HEK293 (cell line): ENCODE results near the gene WSB2.

ENCODE experiments used
- CTCF ChIA-PET: fragments of 350-600 bp; formaldehyde crosslinking; extraction: SDS; loops from one replicate; lab custom pipeline; 2021; ENCODE audit warnings: antibody characterized with exemption; lab: Yijun Ruan, JAX
- POLR2A ChIA-PET: fragments of 300-600 bp; formaldehyde crosslinking; extraction: SDS; loops from one replicate; lab custom pipeline; 2020; ENCODE audit warnings: antibody characterized with exemption, inconsistent platforms; lab: Yijun Ruan, JAX
- H3K27ac ChIP-seq: fragments of 200-500 bp; sonication (Bioruptor generic); 2 replicates; pipeline ENCODE4 v1.5.1; 2014; ENCODE audit warnings: low read depth, low read length, control low read depth, inconsistent platforms; ENCODE audit errors: extremely low read depth
- H3K36me3 ChIP-seq, 2 experiments: fragments of 200-500 bp in 1 of 2; sonication (Bioruptor generic) in 1 of 2; 1 replicate in 1 of 2; 2 replicates in 1 of 2; pipeline ENCODE4 v1.5.1; 2014 to 2017; ENCODE audit warnings: inconsistent platforms in 2 of 2, low read length in 2 of 2; ENCODE audit not compliant: control insufficient read depth in 2 of 2, insufficient read depth in 1 of 2
- H3K4me1 ChIP-seq: fragments of 200-500 bp; sonication (Bioruptor generic); 2 replicates; pipeline ENCODE4 v1.5.1; 2014; ENCODE audit warnings: mild to moderate bottlenecking, low read length, inconsistent platforms; ENCODE audit not compliant: control insufficient read depth, insufficient read depth
- H3K4me3 ChIP-seq: 2 replicates; pipeline ENCODE4 v1.5.1; 2011; ENCODE audit warnings: low read depth, mild to moderate bottlenecking, control low read depth, low read length, moderate library complexity
- H3K9me3 ChIP-seq: fragments of 200-500 bp; sonication (Bioruptor generic); 2 replicates; pipeline ENCODE4 v1.5.1; 2014; ENCODE audit warnings: low read depth, low read length, inconsistent platforms; ENCODE audit not compliant: control insufficient read depth, insufficient read depth
- GLIS2 ChIP-seq: fragments of 450-650 bp; formaldehyde crosslinking; IDR thresholded peaks from 2 replicates; pipeline ENCODE4 v1.5.1; 2016; ENCODE audit warnings: missing biosample characterization, missing genetic modification characterization
- MYNN ChIP-seq: fragments of 450-650 bp; formaldehyde crosslinking; IDR thresholded peaks from 2 replicates; pipeline ENCODE4 v1.5.1; 2016; ENCODE audit warnings: missing biosample characterization, missing genetic modification characterization, borderline replicate concordance
- PATZ1 ChIP-seq: fragments of 450-650 bp; formaldehyde crosslinking; IDR thresholded peaks from 2 replicates; pipeline ENCODE4 v1.5.1; 2016; ENCODE audit warnings: missing biosample characterization, missing genetic modification characterization
- PRDM10 ChIP-seq: fragments of 450-650 bp; formaldehyde crosslinking; IDR thresholded peaks from 2 replicates; pipeline ENCODE4 v1.5.1; 2016; ENCODE audit warnings: missing biosample characterization, missing genetic modification characterization
- REST ChIP-seq: fragments of 450-650 bp; formaldehyde crosslinking; IDR thresholded peaks from 2 replicates; pipeline ENCODE4 v1.5.1; 2016; ENCODE audit warnings: missing biosample characterization, missing genetic modification characterization
- SCRT2 ChIP-seq: fragments of 450-650 bp; formaldehyde crosslinking; IDR thresholded peaks from 2 replicates; pipeline ENCODE4 v1.5.1; 2016; ENCODE audit warnings: missing biosample characterization, missing genetic modification characterization
- SP7 ChIP-seq: fragments of 450-650 bp; formaldehyde crosslinking; IDR thresholded peaks from 2 replicates; pipeline ENCODE4 v1.5.1; 2016; ENCODE audit warnings: missing biosample characterization, missing genetic modification characterization
- YY2 ChIP-seq: fragments of 450-650 bp; formaldehyde crosslinking; IDR thresholded peaks from 2 replicates; pipeline ENCODE4 v1.5.1; 2016; ENCODE audit warnings: missing biosample characterization, missing genetic modification characterization
- ZBTB7A ChIP-seq: fragments of 450-650 bp; formaldehyde crosslinking; IDR thresholded peaks from 2 replicates; pipeline ENCODE4 v1.5.1; 2016; ENCODE audit warnings: low read depth, missing biosample characterization, missing genetic modification characterization
- ZNF133 ChIP-seq: fragments of 450-650 bp; formaldehyde crosslinking; IDR thresholded peaks from 2 replicates; pipeline ENCODE4 v1.5.1; 2016; ENCODE audit warnings: missing biosample characterization, missing genetic modification characterization
- ZNF202 ChIP-seq: fragments of 450-650 bp; formaldehyde crosslinking; IDR thresholded peaks from 2 replicates; pipeline ENCODE4 v1.5.1; 2016; ENCODE audit warnings: missing biosample characterization, missing genetic modification characterization, borderline replicate concordance
- ZNF292 ChIP-seq: fragments of 450-650 bp; formaldehyde crosslinking; IDR thresholded peaks from 2 replicates; pipeline ENCODE4 v1.5.1; 2016; ENCODE audit warnings: low read depth, missing biosample characterization, missing genetic modification characterization, borderline replicate concordance
- ZNF354C ChIP-seq: fragments of 450-650 bp; formaldehyde crosslinking; IDR thresholded peaks from 2 replicates; pipeline ENCODE4 v1.5.1; 2016; ENCODE audit warnings: missing biosample characterization, missing genetic modification characterization, low read depth, borderline replicate concordance
- ZNF416 ChIP-seq: fragments of 450-650 bp; formaldehyde crosslinking; IDR thresholded peaks from 2 replicates; pipeline ENCODE4 v1.5.1; 2016; ENCODE audit warnings: missing biosample characterization, missing genetic modification characterization
- ZNF521 ChIP-seq: fragments of 450-650 bp; formaldehyde crosslinking; IDR thresholded peaks from 2 replicates; pipeline ENCODE4 v1.5.1; 2017; ENCODE audit warnings: missing biosample characterization, mild to moderate bottlenecking, missing genetic modification characterization
- ZNF530 ChIP-seq: fragments of 450-650 bp; formaldehyde crosslinking; IDR thresholded peaks from 2 replicates; pipeline ENCODE4 v1.5.1; 2016; ENCODE audit warnings: low read depth, missing biosample characterization, missing genetic modification characterization
- ZNF561 ChIP-seq: fragments of 450-650 bp; IDR thresholded peaks from 2 replicates; pipeline ENCODE4 v1.5.1; 2018; ENCODE audit warnings: missing biosample characterization, missing genetic modification characterization, borderline replicate concordance
- ZNF664 ChIP-seq: fragments of 450-650 bp; formaldehyde crosslinking; IDR thresholded peaks from 2 replicates; pipeline ENCODE4 v1.5.1; 2016; ENCODE audit warnings: missing biosample characterization, missing genetic modification characterization
- ZNF776 ChIP-seq: fragments of 450-650 bp; formaldehyde crosslinking; IDR thresholded peaks from 2 replicates; pipeline ENCODE4 v1.5.0; 2017; ENCODE audit warnings: missing biosample characterization, missing genetic modification characterization, borderline replicate concordance
- ZSCAN16 ChIP-seq: fragments of 450-650 bp; formaldehyde crosslinking; IDR thresholded peaks from 2 replicates; pipeline ENCODE4 v1.5.1; 2016; ENCODE audit warnings: missing biosample characterization, missing genetic modification characterization
- TF ChIP-seq, protein P1 (sequence below): fragments of 450-650 bp; formaldehyde crosslinking; IDR thresholded peaks from 2 replicates; pipeline ENCODE4 v1.5.1; 2017; ENCODE audit warnings: missing biosample characterization, missing genetic modification characterization
- TF ChIP-seq, protein P2 (sequence below): fragments of 450-650 bp; formaldehyde crosslinking; IDR thresholded peaks from 2 replicates; pipeline ENCODE4 v1.5.1; 2016; ENCODE audit warnings: missing biosample characterization, missing genetic modification characterization

WSB2 gene

DNA sequence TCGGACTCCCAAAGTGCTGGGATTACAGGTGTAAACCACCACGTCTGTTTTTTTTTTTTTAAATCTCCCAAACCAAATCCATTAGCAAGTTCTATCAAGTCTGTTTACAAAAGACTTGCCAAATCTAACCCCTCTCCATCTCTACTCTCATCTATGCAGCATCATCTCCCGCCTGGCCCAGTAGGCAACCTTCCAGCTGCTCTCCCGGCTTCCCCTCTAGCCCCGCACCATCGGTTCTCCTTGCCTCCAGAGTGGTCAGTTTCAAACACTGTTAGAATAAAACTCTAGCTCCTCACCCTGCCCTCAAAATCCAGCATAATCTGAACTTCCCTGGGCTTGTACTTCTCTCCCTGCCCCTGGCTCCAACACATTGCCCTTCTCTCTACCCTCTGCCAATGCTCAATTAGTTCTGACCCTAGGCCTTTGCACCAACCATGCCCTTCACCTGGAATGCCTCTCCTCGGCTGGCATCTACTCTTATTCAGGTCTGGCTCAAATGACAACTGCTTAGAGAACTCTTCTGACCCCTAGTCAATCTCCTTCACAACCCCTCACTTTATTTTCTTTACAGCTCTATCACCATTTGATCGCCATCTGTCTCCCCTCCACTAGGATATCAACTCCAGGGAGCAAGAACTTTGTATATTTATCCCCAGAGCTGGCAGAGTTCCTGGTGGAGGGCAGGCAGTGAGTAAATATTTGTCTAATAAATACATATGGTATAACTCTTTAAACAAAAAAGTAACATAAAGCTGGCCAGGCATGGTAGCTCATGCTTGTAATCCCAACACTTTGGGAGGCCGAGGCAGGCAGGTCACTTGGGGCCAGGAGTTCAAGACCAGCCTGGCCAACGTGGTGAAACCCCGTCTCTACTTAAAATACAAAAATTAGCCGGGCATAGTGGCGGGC, 4.9 kb downstream of the WSB2 start (continued):
- TF ChIP-seq REST (tag by site-specific recombination) (no peak), ZBTB7A (tag by site-specific recombination) (no peak), ZNF664 (no peak), ZNF354C (tag by site-specific recombination) (no peak)
- TF ChIP-seq, protein P1, sequence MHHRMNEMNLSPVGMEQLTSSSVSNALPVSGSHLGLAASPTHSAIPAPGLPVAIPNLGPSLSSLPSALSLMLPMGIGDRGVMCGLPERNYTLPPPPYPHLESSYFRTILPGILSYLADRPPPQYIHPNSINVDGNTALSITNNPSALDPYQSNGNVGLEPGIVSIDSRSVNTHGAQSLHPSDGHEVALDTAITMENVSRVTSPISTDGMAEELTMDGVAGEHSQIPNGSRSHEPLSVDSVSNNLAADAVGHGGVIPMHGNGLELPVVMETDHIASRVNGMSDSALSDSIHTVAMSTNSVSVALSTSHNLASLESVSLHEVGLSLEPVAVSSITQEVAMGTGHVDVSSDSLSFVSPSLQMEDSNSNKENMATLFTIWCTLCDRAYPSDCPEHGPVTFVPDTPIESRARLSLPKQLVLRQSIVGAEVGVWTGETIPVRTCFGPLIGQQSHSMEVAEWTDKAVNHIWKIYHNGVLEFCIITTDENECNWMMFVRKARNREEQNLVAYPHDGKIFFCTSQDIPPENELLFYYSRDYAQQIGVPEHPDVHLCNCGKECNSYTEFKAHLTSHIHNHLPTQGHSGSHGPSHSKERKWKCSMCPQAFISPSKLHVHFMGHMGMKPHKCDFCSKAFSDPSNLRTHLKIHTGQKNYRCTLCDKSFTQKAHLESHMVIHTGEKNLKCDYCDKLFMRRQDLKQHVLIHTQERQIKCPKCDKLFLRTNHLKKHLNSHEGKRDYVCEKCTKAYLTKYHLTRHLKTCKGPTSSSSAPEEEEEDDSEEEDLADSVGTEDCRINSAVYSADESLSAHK (tag by site-specific recombination), result no peak

- ChIA-PET CTCF (interaction anchor here (0.6 to 3.8 kb wide), 13 partner anchors 9 to 1100 kb away, joined by 3 to 44 read pairs (median 3); no protein-coding TSS in a partner anchor), POLR2A (no interaction called here)
- H3K4me1 ChIP-seq, result 0 out of 2 replicates have a peak, but pooled peaks cover 3% of the 10 kb centered on the region
- peaks cover 13 to 23% of the 10 kb centered on the region in 2 experiments; a peak in 2 of 3 replicates for H3K36me3 ChIP-seq
- H3K27ac ChIP-seq, result no peak overlapping the region
- H3K4me3 ChIP-seq, result no peak overlapping the region
- no peaks in the 10 kb centered on the region for H3K9me3 ChIP-seq
- TF ChIP-seq PRDM10 (peak; percentile 22; the same call in 1 of the 2 replicates), ZNF521 (no peak), ZNF530 (no peak), YY2 (no peak), ZNF776 (tag by site-specific recombination) (no peak), ZNF292 (tag by site-specific recombination) (no peak), ZNF133 (tag by site-specific recombination) (no peak), MYNN (tag by site-specific recombination) (no peak), GLIS2 (no peak), SCRT2 (tag by site-specific recombination) (no peak), ZNF664 (no peak), ZNF416 (tag by site-specific recombination) (no peak), PATZ1 (tag by site-specific recombination) (peak; percentile 60), ZNF202 (tag by site-specific recombination) (no peak), ZSCAN16 (tag by site-specific recombination) (no peak), ZNF561 (tag by site-specific recombination) (no peak), SP7 (tag by site-specific recombination) (0 out of 2 replicates have a peak, but pooled peaks have one; percentile 12)
- TF ChIP-seq, protein P2, sequence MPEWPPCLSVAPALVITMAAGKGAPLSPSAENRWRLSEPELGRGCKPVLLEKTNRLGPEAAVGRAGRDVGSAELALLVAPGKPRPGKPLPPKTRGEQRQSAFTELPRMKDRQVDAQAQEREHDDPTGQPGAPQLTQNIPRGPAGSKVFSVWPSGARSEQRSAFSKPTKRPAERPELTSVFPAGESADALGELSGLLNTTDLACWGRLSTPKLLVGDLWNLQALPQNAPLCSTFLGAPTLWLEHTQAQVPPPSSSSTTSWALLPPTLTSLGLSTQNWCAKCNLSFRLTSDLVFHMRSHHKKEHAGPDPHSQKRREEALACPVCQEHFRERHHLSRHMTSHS (tag by site-specific recombination), result no peak
These were observed 5.8 kb downstream of the WSB2 start for GRCh38 chr12:118055144-118055557.
